HEK293 (cell line): ENCODE results near the gene CIAO2B.

ENCODE experiments used
- HOXA7 ChIP-seq: sonication (generic); formaldehyde crosslinking; IDR thresholded peaks from 2 replicates; pipeline ENCODE4 v1.8.1; 2022; ENCODE audit warnings: missing genetic modification reagents, borderline replicate concordance
- HOXC10 ChIP-seq: sonication (generic); formaldehyde crosslinking; IDR thresholded peaks from 2 replicates; pipeline ENCODE4 v1.8.1; 2023; ENCODE audit warnings: mild to moderate bottlenecking, missing genetic modification reagents
- KLF1 ChIP-seq: fragments of 450-650 bp; formaldehyde crosslinking; IDR thresholded peaks from 2 replicates; pipeline ENCODE4 v1.5.1; 2016; ENCODE audit warnings: missing biosample characterization, missing genetic modification characterization
- MEIS1 ChIP-seq: sonication (generic); formaldehyde crosslinking; IDR thresholded peaks from 2 replicates; pipeline ENCODE4 v1.8.1; 2022; ENCODE audit warnings: missing genetic modification reagents, mild to moderate bottlenecking, borderline replicate concordance
- OVOL3 ChIP-seq: fragments of 450-650 bp; formaldehyde crosslinking; IDR thresholded peaks from 2 replicates; pipeline ENCODE4 v1.5.1; 2016; ENCODE audit warnings: missing biosample characterization, missing genetic modification characterization
- SP3 ChIP-seq: fragments of 450-650 bp; formaldehyde crosslinking; IDR thresholded peaks from 2 replicates; pipeline ENCODE4 v1.5.1; 2016; ENCODE audit warnings: missing biosample characterization, missing genetic modification characterization
- TRIM28 ChIP-seq: IDR thresholded peaks from 2 replicates; pipeline ENCODE4 v1.6.1; 2011; ENCODE audit warnings: low read length, control low read depth, borderline replicate concordance
- WT1 ChIP-seq: fragments of 450-650 bp; formaldehyde crosslinking; IDR thresholded peaks from 2 replicates; pipeline ENCODE4 v1.5.1; 2016; ENCODE audit warnings: missing biosample characterization, missing genetic modification characterization
- ZBTB1 ChIP-seq: fragments of 450-650 bp; formaldehyde crosslinking; IDR thresholded peaks from 2 replicates; pipeline ENCODE4 v1.5.1; 2016; ENCODE audit warnings: missing biosample characterization, missing genetic modification characterization
- ZBTB48 ChIP-seq: fragments of 450-650 bp; formaldehyde crosslinking; IDR thresholded peaks from 2 replicates; pipeline ENCODE4 v1.5.1; 2016; ENCODE audit warnings: missing biosample characterization, missing genetic modification characterization
- ZFP69B ChIP-seq: fragments of 450-650 bp; formaldehyde crosslinking; IDR thresholded peaks from 2 replicates; pipeline ENCODE4 v1.5.1; 2016; ENCODE audit warnings: missing biosample characterization, missing genetic modification characterization
- ZIC2 ChIP-seq: fragments of 450-650 bp; formaldehyde crosslinking; IDR thresholded peaks from 2 replicates; pipeline ENCODE4 v1.5.1; 2016; ENCODE audit warnings: missing biosample characterization, missing genetic modification characterization
- ZNF157 ChIP-seq: fragments of 450-650 bp; formaldehyde crosslinking; IDR thresholded peaks from 2 replicates; pipeline ENCODE4 v1.5.1; 2016; ENCODE audit warnings: missing biosample characterization, missing genetic modification characterization
- ZNF23 ChIP-seq: fragments of 450-650 bp; formaldehyde crosslinking; IDR thresholded peaks from 2 replicates; pipeline ENCODE4 v1.5.1; 2016; ENCODE audit warnings: missing biosample characterization, missing genetic modification characterization, borderline replicate concordance
- ZNF24 ChIP-seq: fragments of 450-650 bp; formaldehyde crosslinking; IDR thresholded peaks from 2 replicates; pipeline ENCODE4 v1.5.1; 2016; ENCODE audit warnings: missing biosample characterization, missing genetic modification characterization
- ZNF274 ChIP-seq, 2 experiments: fragments of 200-500 bp in 1 of 2; fragments of 450-650 bp in 1 of 2; sonication (Bioruptor generic) in 1 of 2; formaldehyde crosslinking in 1 of 2; IDR thresholded peaks; 2 replicates each; pipeline versions ENCODE4 v1.5.1 to v1.6.1; 2014 to 2016; ENCODE audit warnings: borderline replicate concordance in 1 of 2, inconsistent platforms in 1 of 2, low read length in 1 of 2, missing biosample characterization in 1 of 2, missing genetic modification characterization in 1 of 2
- ZNF350 ChIP-seq: fragments of 450-650 bp; formaldehyde crosslinking; IDR thresholded peaks from 2 replicates; pipeline ENCODE4 v1.5.0; 2017; ENCODE audit warnings: missing biosample characterization, mild to moderate bottlenecking, missing genetic modification characterization
- ZNF449 ChIP-seq: fragments of 450-650 bp; formaldehyde crosslinking; IDR thresholded peaks from 2 replicates; pipeline ENCODE4 v1.5.1; 2017; ENCODE audit warnings: missing biosample characterization, mild to moderate bottlenecking, missing genetic modification characterization, moderate library complexity
- ZNF48 ChIP-seq: fragments of 450-650 bp; formaldehyde crosslinking; IDR thresholded peaks from 2 replicates; pipeline ENCODE4 v1.5.1; 2016; ENCODE audit warnings: missing biosample characterization, missing genetic modification characterization
- ZNF488 ChIP-seq: fragments of 450-650 bp; formaldehyde crosslinking; IDR thresholded peaks from 2 replicates; pipeline ENCODE4 v1.5.1; 2016; ENCODE audit warnings: missing biosample characterization, missing genetic modification characterization
- ZNF529 ChIP-seq: fragments of 450-650 bp; formaldehyde crosslinking; IDR thresholded peaks from 2 replicates; pipeline ENCODE4 v1.5.1; 2017; ENCODE audit warnings: missing genetic modification characterization, missing biosample characterization; ENCODE audit not compliant: insufficient replicate concordance
- ZNF548 ChIP-seq: fragments of 450-650 bp; formaldehyde crosslinking; IDR thresholded peaks from 2 replicates; pipeline ENCODE4 v1.5.1; 2016; ENCODE audit warnings: missing biosample characterization, missing genetic modification characterization
- ZNF561 ChIP-seq: fragments of 450-650 bp; IDR thresholded peaks from 2 replicates; pipeline ENCODE4 v1.5.1; 2018; ENCODE audit warnings: missing biosample characterization, missing genetic modification characterization, borderline replicate concordance
- ZNF624 ChIP-seq: fragments of 450-650 bp; formaldehyde crosslinking; IDR thresholded peaks from 2 replicates; pipeline ENCODE4 v1.5.1; 2017; ENCODE audit warnings: missing biosample characterization, missing genetic modification characterization
- ZNF626 ChIP-seq: fragments of 450-650 bp; sonication (Bioruptor Pico); formaldehyde crosslinking; IDR thresholded peaks from 2 replicates; pipeline ENCODE4 v1.5.1; 2018; ENCODE audit warnings: missing biosample characterization, missing genetic modification characterization, inconsistent platforms
- ZNF677 ChIP-seq: fragments of 450-650 bp; IDR thresholded peaks from 2 replicates; pipeline ENCODE4 v1.5.0; 2018; ENCODE audit warnings: missing biosample characterization, mild to moderate bottlenecking, missing genetic modification characterization, moderate library complexity
- ZNF76 ChIP-seq: fragments of 450-650 bp; formaldehyde crosslinking; IDR thresholded peaks from 2 replicates; pipeline ENCODE4; 2016; ENCODE audit warnings: low read depth, missing biosample characterization, missing genetic modification characterization, borderline replicate concordance
- ZNF776 ChIP-seq: fragments of 450-650 bp; formaldehyde crosslinking; IDR thresholded peaks from 2 replicates; pipeline ENCODE4 v1.5.0; 2017; ENCODE audit warnings: missing biosample characterization, missing genetic modification characterization, borderline replicate concordance
- ZSCAN16 ChIP-seq: fragments of 450-650 bp; formaldehyde crosslinking; IDR thresholded peaks from 2 replicates; pipeline ENCODE4 v1.5.1; 2016; ENCODE audit warnings: missing biosample characterization, missing genetic modification characterization
- ZSCAN23 ChIP-seq: fragments of 450-650 bp; formaldehyde crosslinking; IDR thresholded peaks from 2 replicates; pipeline ENCODE4 v1.5.1; 2016; ENCODE audit warnings: missing biosample characterization, missing genetic modification characterization
- ZSCAN4 ChIP-seq: fragments of 450-650 bp; formaldehyde crosslinking; IDR thresholded peaks from 2 replicates; pipeline ENCODE4 v1.5.1; 2017; ENCODE audit warnings: missing biosample characterization, missing genetic modification characterization
- TF ChIP-seq, protein P1 (sequence below): fragments of 450-650 bp; formaldehyde crosslinking; IDR thresholded peaks from 2 replicates; pipeline ENCODE4 v1.5.0; 2017; ENCODE audit warnings: missing biosample characterization, missing genetic modification characterization, borderline replicate concordance
- TF ChIP-seq, protein P2 (sequence below): fragments of 450-650 bp; formaldehyde crosslinking; IDR thresholded peaks from 2 replicates; pipeline ENCODE4 v1.5.1; 2016; ENCODE audit warnings: missing biosample characterization, missing genetic modification characterization

CIAO2B gene

DNA sequence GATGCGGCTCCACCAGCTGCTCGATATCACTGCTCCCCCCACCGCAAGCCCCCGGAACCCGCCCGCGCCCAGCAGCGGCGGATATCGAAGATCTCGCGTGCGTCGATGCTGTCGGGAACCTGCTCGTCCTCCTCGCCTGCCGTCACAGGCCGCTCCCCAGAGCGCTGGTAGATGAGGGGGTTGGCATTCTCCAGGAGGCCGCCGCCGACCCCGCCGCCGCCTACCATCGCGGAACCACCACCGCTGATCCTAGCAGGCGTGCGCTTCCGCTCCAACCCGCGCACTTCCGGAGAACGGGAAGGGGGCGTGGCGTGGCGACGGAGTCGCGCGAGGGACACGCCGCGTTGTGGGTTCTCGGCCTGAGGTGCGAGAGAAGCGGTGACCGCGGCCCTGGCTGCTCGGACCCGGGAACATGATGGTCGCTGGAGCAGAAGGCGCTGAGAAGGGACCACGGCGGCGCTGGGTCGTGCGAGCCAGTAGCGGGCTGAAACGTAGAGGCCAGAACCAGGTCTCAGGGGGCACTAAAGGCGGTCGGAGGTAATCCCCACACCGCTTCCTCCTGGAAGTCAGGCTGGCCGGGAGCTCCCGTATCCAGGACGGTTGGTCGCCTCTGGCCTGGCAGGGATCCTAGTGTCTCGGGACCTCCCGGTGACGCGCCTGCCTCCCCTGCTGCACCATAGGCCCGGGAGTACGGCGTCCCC is at the start of gene CIAO2B (continued):
- TF ChIP-seq, protein P1, sequence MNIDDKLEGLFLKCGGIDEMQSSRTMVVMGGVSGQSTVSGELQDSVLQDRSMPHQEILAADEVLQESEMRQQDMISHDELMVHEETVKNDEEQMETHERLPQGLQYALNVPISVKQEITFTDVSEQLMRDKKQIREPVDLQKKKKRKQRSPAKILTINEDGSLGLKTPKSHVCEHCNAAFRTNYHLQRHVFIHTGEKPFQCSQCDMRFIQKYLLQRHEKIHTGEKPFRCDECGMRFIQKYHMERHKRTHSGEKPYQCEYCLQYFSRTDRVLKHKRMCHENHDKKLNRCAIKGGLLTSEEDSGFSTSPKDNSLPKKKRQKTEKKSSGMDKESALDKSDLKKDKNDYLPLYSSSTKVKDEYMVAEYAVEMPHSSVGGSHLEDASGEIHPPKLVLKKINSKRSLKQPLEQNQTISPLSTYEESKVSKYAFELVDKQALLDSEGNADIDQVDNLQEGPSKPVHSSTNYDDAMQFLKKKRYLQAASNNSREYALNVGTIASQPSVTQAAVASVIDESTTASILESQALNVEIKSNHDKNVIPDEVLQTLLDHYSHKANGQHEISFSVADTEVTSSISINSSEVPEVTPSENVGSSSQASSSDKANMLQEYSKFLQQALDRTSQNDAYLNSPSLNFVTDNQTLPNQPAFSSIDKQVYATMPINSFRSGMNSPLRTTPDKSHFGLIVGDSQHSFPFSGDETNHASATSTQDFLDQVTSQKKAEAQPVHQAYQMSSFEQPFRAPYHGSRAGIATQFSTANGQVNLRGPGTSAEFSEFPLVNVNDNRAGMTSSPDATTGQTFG, result no peak
- TF ChIP-seq ZSCAN16 (tag by site-specific recombination) (no peak), OVOL3 (tag by site-specific recombination) (peak; percentile 91), ZNF776 (no peak), ZBTB48 (peak; percentile 48; the same call in 1 of the 2 replicates), HOXC10 (no peak), ZNF488 (tag by site-specific recombination) (no peak), ZFP69B (tag by site-specific recombination) (no peak), ZNF24 (tag by site-specific recombination) (no peak), WT1 (tag by site-specific recombination) (no peak), TRIM28 (no peak), ZSCAN4 (tag by site-specific recombination) (no peak), ZNF157 (tag by site-specific recombination) (no peak), HOXA7 (CRISPR knock-in tag) (no peak), ZNF561 (peak; percentile 50; the same call in 1 of the 2 replicates), ZNF274 (IDR thresholded peaks at IDR 0.05; ENCODE audit: low read length) (no peak), ZNF274 (tag by site-specific recombination; IDR thresholded peaks at IDR 0.05; ENCODE audit: borderline replicate concordance) (no peak), ZNF76 (tag by site-specific recombination) (0 out of 2 replicates have a peak, but pooled peaks have one; percentile 32), ZNF677 (tag by site-specific recombination) (no peak), ZNF48 (no peak), ZNF626 (tag by site-specific recombination) (no peak), ZSCAN23 (tag by site-specific recombination) (no peak), ZNF624 (no peak), ZNF350 (tag by site-specific recombination) (no peak), ZNF449 (0 out of 2 replicates have a peak, but pooled peaks have one; percentile 25), ZNF23 (no peak), KLF1 (peak; percentile 54; the same call in 1 of the 2 replicates), MEIS1 (CRISPR knock-in tag) (no peak), ZNF548 (no peak), ZNF529 (tag by site-specific recombination) (no peak), SP3 (tag by site-specific recombination) (peak; percentile 81), ZBTB1 (tag by site-specific recombination) (no peak), ZIC2 (tag by site-specific recombination) (peak; percentile 97)
- TF ChIP-seq, protein P2, sequence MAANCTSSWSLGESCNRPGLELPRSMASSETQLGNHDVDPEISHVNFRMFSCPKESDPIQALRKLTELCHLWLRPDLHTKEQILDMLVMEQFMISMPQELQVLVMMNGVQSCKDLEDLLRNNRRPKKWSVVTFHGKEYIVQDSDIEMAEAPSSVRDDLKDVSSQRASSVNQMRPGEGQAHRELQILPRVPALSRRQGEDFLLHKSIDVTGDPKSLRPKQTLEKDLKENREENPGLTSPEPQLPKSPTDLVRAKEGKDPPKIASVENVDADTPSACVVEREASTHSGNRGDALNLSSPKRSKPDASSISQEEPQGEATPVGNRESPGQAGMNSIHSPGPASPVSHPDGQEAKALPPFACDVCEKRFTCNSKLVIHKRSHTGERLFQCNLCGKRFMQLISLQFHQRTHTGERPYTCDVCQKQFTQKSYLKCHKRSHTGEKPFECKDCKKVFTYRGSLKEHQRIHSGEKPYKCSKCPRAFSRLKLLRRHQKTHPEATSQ, result 0 out of 2 replicates have a peak, but pooled peaks have one; percentile 20
